ENCODE results near the gene LGALS12. TPM values are rescaled to one million over a fixed set of nuclear protein-coding genes. Genes with fewer than 3 reads are reported as not detected.

The LGALS12 gene
- total RNA-seq, 1 donor from 2014 or later, result not detected

DNA sequence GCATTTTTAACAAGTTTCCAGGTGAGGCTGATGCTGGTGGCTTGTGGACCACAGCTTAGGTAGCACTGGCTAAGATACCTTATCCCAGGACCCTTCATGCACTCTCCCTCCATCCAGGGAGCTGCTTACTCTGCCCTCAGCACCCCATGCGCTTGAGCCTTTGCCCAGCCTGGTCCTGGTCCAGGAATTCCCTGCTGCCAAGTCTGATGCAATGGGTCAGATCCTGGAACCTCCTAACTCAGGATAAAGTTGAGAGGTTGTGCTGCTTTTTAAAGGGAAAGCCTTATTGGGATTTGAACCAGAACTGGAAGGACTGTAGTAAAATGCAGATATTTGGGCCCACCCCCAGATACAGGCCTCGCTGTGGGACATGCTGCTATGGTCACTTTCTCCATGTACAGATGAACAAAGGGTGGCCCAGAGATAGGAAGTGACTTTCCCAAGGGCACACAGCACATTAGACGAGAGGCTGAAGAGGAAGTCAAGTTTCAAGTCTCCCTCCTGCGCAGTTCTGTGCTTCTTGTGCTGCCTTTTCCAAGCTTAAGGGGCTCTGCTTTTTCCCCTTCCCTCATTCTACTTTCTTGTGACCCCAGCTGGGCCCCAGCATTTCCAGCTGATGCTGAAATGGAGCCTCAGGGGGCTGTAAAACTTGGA is 824 bp upstream of the LGALS12 start:
- H4K20me1 ChIP-seq (ENCODE audit: insufficient read depth, low read length), result no peaks in the 10 kb centered on the region
- no peaks in the 10 kb centered on the region for H3K27me3 ChIP-seq (ENCODE audit: insufficient read depth, low read length)
- peaks cover 6% of the 10 kb centered on the region for H3K9me3 ChIP-seq (ENCODE audit: insufficient read depth, low read depth, low read length)
- H2AFZ ChIP-seq (ENCODE audit: low read depth, low read length), result no peak overlapping the region
- Mint-ChIP-seq H3K4me3 (ENCODE audit: unreplicated experiment) (no peak overlapping the region), H3K9me3 (ENCODE audit: unreplicated experiment) (peaks cover 11% of the 10 kb centered on the region), H3K27ac (ENCODE audit: unreplicated experiment) (no peak overlapping the region), H3K4me1 (ENCODE audit: low read depth, unreplicated experiment) (no peaks in the 10 kb centered on the region), H3K27me3 (ENCODE audit: low read depth, unreplicated experiment) (peaks cover 18% of the 10 kb centered on the region), H3K36me3 (ENCODE audit: low read depth, unreplicated experiment) (peaks cover 4% of the 10 kb centered on the region)
- no peak overlapping the region for H3K9ac ChIP-seq (ENCODE audit: low read length)
- FAIRE-seq, result no peak
- no peaks in the 10 kb centered on the region for H3K79me2 ChIP-seq (ENCODE audit: insufficient read depth, low read length)
- no peak overlapping the region for H3K4me3 ChIP-seq (ENCODE audit: insufficient read depth, low read depth, low read length)
- no peaks in the 10 kb centered on the region for H3K4me1 ChIP-seq (ENCODE audit: insufficient read depth, low read length)
- H3K36me3 ChIP-seq (ENCODE audit: insufficient read depth, low read length), result no peaks in the 10 kb centered on the region
- no peak overlapping the region for H3K27ac ChIP-seq (ENCODE audit: low read depth, low read length)
- DNase-seq (ENCODE audit: low read depth), result no peak
- no peak for TF ChIP-seq EZH2 (IDR thresholded peaks at IDR 0.05; ENCODE audit: insufficient read depth, low read length)
- TF ChIP-seq, protein P1, sequence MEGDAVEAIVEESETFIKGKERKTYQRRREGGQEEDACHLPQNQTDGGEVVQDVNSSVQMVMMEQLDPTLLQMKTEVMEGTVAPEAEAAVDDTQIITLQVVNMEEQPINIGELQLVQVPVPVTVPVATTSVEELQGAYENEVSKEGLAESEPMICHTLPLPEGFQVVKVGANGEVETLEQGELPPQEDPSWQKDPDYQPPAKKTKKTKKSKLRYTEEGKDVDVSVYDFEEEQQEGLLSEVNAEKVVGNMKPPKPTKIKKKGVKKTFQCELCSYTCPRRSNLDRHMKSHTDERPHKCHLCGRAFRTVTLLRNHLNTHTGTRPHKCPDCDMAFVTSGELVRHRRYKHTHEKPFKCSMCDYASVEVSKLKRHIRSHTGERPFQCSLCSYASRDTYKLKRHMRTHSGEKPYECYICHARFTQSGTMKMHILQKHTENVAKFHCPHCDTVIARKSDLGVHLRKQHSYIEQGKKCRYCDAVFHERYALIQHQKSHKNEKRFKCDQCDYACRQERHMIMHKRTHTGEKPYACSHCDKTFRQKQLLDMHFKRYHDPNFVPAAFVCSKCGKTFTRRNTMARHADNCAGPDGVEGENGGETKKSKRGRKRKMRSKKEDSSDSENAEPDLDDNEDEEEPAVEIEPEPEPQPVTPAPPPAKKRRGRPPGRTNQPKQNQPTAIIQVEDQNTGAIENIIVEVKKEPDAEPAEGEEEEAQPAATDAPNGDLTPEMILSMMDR (IDR thresholded peaks at IDR 0.05; ENCODE audit: insufficient read depth, low read depth, low read length), result no peak
- no peak overlapping the region for H3K4me2 ChIP-seq (ENCODE audit: low read length)

DNA sequence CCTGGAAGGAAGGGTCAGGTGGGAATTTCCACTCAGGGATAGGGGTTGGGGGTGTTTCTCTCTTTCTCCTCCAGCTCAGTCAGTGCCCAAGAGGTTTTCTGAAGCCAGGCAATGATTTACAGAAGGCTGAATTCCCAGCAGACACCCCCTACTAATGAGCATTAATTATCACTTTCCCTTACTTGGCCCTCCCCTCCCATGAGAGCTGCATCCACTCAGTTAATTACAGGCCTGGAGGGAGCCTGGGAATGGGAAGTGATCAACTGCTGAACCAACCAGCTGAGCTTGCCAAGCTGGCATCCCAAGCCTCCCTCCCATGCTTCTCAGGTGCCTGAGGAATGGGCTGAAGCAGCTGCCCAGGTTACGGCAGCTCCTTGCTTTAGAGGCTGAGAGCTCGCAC is 992 bp downstream of the LGALS12 start:
- H3K9me3 ChIP-seq (ENCODE audit: insufficient read depth, low read depth, low read length), result no peaks in the 10 kb centered on the region
- no peak overlapping the region for H3K27ac ChIP-seq (ENCODE audit: low read depth, low read length)
- no peak overlapping the region for H3K4me2 ChIP-seq (ENCODE audit: low read length)
- H3K36me3 ChIP-seq (ENCODE audit: insufficient read depth, low read length), result no peaks in the 10 kb centered on the region
- TF ChIP-seq, protein P1 (IDR thresholded peaks at IDR 0.05; ENCODE audit: insufficient read depth, low read depth, low read length), result no peak
- no peak for TF ChIP-seq EZH2 (IDR thresholded peaks at IDR 0.05; ENCODE audit: insufficient read depth, low read length)
- no peaks in the 10 kb centered on the region for H3K27me3 ChIP-seq (ENCODE audit: insufficient read depth, low read length)
- H3K4me1 ChIP-seq (ENCODE audit: insufficient read depth, low read length), result peaks cover 15% of the 10 kb centered on the region
- DNase-seq (ENCODE audit: low read depth), result no peak
- Mint-ChIP-seq H3K27ac (ENCODE audit: unreplicated experiment) (no peak overlapping the region), H3K27me3 (ENCODE audit: low read depth, unreplicated experiment) (peaks cover 18% of the 10 kb centered on the region), H3K36me3 (ENCODE audit: low read depth, unreplicated experiment) (no peaks in the 10 kb centered on the region), H3K4me3 (ENCODE audit: unreplicated experiment) (no peak overlapping the region), H3K9me3 (ENCODE audit: unreplicated experiment) (peaks cover 5% of the 10 kb centered on the region), H3K4me1 (ENCODE audit: low read depth, unreplicated experiment) (peaks cover 5% of the 10 kb centered on the region)
- H4K20me1 ChIP-seq (ENCODE audit: insufficient read depth, low read length), result no peaks in the 10 kb centered on the region
- H3K4me3 ChIP-seq (ENCODE audit: insufficient read depth, low read depth, low read length), result no peak overlapping the region
- no peak overlapping the region for H2AFZ ChIP-seq (ENCODE audit: low read depth, low read length)
- H3K79me2 ChIP-seq (ENCODE audit: insufficient read depth, low read length), result no peaks in the 10 kb centered on the region
- FAIRE-seq, result no peak
- no peak overlapping the region for H3K9ac ChIP-seq (ENCODE audit: low read length)

- Mint-ChIP-seq H3K4me1 (ENCODE audit: low read depth, unreplicated experiment) (peaks cover 5% of the 10 kb centered on the region), H3K27ac (ENCODE audit: unreplicated experiment) (no peak overlapping the region), H3K36me3 (ENCODE audit: low read depth, unreplicated experiment) (no peaks in the 10 kb centered on the region), H3K4me3 (ENCODE audit: unreplicated experiment) (no peak overlapping the region), H3K9me3 (ENCODE audit: unreplicated experiment) (peaks cover 5% of the 10 kb centered on the region), H3K27me3 (ENCODE audit: low read depth, unreplicated experiment) (peaks cover 18% of the 10 kb centered on the region)
- TF ChIP-seq, protein P1 (IDR thresholded peaks at IDR 0.05; ENCODE audit: insufficient read depth, low read depth, low read length), result no peak
- TF ChIP-seq EZH2 (IDR thresholded peaks at IDR 0.05; ENCODE audit: insufficient read depth, low read length), result no peak
- Histone ChIP-seq H3K4me2 (ENCODE audit: low read length) (no peak overlapping the region), H3K4me3 (ENCODE audit: insufficient read depth, low read depth, low read length) (no peak overlapping the region), H4K20me1 (ENCODE audit: insufficient read depth, low read length) (no peaks in the 10 kb centered on the region), H3K9me3 (ENCODE audit: insufficient read depth, low read depth, low read length) (no peaks in the 10 kb centered on the region), H2AFZ (ENCODE audit: low read depth, low read length) (no peak overlapping the region), H3K27me3 (ENCODE audit: insufficient read depth, low read length) (no peaks in the 10 kb centered on the region), H3K9ac (ENCODE audit: low read length) (no peak overlapping the region), H3K4me1 (ENCODE audit: insufficient read depth, low read length) (peaks cover 15% of the 10 kb centered on the region), H3K36me3 (ENCODE audit: insufficient read depth, low read length) (no peaks in the 10 kb centered on the region), H3K27ac (ENCODE audit: low read depth, low read length) (no peak overlapping the region), H3K79me2 (ENCODE audit: insufficient read depth, low read length) (no peaks in the 10 kb centered on the region)
- DNase-seq (ENCODE audit: low read depth) (no peak), FAIRE-seq (no peak)
These were observed 1.6 kb downstream of the LGALS12 start for GRCh38 chr11:63507511-63507910.

Data from astrocyte (in vitro differentiated cells and primary cell).